NCI-H1092 treated with DMSO at 0.1 percent for 48 hours (cell line): ENCODE data around the gene RNF114.
"Not testable (repeated sequence)": the region's sequence is repeated elsewhere in the genome, so short reads cannot be mapped to it uniquely, and the experiment has no call there.

Experiments
- DNase-seq: peaks from one replicate; lab custom pipeline; 2025; lab: John Stamatoyannopoulos, UW

RNF114 gene

GRCh38 chr20:49987015-49987867, 51.0 kb downstream of the RNF114 start:
- no peak for DNase-seq

- DNase-seq: no peak
These were observed 51.9 kb downstream of the RNF114 start for GRCh38 chr20:49987868-49988690.

- no peak for DNase-seq
These were observed 53.3 kb downstream of the RNF114 start for GRCh38 chr20:49989234-49990065.

- no peak for DNase-seq
These were observed 54.1 kb downstream of the RNF114 start for GRCh38 chr20:49990271-49990720.

GRCh38 chr20:49993301-49993751, 57.1 kb downstream of the RNF114 start:
- no peak for DNase-seq

- no peak for DNase-seq
These were observed 59.4 kb downstream of the RNF114 start for GRCh38 chr20:49995586-49995985.

- not testable (repeated sequence) for DNase-seq
These were observed 62.4 kb downstream of the RNF114 start for GRCh38 chr20:49998478-49999188.

- DNase-seq: no peak
These were observed 63.1 kb downstream of the RNF114 start for GRCh38 chr20:49999329-49999728.

GRCh38 chr20:50000548-50001222, 64.5 kb downstream of the RNF114 start:
- not testable (repeated sequence) for DNase-seq

GRCh38 chr20:50001784-50002311, 65.7 kb downstream of the RNF114 start:
- no peak for DNase-seq

- DNase-seq: no peak
These were observed 67.1 kb downstream of the RNF114 start for GRCh38 chr20:50003253-50003656.
